COLO829 (cell line): ENCODE results near the gene TTC6.

ENCODE experiments used
- DNase-seq: peaks from one replicate; pipeline ENCODE4 v3.0.0; 2012; ENCODE audit warnings: low spot score

Gene TTC6

DNA sequence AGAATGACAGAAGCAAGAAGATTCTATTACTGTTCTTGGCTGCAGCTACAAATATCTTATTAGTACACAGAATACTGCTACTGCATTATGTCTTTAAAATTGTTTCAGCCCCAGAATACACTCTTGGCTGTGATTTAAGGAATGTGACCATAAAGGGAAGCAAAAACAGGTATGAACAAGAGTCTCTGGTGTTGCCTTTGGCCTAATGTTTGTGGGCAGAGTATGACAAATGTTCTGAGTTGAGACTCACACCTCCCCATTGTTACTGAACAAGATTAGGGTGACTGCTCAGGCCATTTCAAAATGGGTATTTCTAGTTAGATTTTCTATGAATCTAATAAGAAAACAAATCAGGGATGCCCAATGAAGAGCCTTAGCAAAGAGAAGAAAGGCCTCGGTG is 28.5 kb downstream of the TTC6 start:
- no peak for DNase-seq

DNA sequence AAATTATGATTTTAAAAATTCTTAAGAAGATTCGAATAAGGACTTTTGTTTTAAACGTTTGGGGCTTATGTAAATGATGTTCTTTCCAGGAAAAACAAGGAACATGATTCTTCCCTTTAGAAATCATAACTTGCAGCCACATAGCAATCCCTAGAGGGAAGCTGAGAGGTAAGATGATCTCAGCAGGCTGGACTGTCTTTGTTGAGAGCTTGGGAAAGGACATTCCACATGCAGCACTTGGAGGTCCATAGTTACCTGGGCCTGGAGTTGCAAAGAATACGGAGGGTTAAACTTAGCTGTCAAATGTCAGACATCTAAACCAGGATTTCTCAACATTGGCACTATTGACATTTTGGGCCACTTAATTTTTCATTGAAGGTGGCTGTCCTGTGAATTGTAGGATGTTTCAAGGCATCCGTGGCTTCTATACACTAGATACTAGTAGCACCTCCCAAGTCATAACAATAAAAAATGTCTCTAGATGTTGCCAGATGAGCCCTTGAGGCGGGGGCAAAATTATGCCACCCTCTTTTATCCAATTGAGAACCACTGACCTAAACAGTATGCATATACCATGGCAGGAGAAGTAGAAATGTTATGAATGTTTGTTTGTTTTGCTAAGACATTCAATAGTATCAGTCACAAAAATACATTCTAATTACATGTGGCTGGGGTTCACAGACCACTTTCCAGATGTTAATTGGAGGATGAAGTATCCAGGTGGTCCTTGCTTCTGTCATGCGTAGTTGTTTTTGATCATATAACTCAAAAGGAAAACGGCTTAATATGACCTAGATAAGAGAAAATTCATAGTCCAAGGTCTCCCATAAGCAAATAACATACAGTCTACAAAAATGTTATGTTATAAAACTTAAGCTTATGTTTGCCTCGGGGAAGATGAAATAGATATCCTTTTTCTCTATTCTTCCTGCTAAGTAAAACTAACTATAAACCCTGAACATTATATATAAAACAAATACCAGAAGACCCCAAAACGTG is 30.5 kb downstream of the TTC6 start:
- DNase-seq = no peak

DNA sequence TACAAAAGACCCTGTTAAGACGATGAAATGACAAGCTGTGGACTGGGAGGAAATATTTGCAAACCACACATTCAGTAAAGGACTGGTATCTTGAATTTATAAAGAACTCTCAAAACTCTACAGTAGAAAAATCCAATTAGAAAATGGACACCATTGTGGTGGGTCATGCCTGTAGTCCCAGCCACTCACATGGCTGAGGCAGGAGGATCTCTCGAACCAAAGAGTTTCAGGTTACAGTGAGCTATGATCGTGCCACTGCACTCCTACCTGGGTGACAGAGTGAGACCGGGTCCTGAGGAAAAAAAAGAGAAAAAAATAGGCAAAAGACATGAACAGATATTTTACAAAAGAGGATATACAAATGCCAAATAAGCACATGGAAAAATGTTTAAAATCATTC is 41.9 kb downstream of the TTC6 start:
- DNase-seq = no peak

DNA sequence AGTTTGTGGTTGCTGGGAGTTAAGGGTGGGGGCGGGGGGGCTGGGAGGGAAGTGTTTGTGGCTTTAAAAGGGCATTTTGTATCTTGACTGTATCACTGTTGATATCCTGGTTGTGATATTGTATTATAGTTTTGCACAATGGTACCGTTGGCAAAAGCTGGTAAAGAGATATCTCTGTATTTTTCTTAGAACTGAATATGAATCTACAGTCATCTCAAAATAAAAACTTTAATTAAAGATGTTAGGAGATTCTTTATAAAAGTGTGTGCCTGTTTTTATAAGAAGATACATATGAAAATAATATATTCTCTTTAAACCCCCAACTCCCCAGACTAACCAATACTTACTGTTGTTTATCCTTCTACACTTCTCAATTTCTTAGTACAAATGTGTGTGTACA is 43.2 kb downstream of the TTC6 start:
- no peak for DNase-seq

DNA sequence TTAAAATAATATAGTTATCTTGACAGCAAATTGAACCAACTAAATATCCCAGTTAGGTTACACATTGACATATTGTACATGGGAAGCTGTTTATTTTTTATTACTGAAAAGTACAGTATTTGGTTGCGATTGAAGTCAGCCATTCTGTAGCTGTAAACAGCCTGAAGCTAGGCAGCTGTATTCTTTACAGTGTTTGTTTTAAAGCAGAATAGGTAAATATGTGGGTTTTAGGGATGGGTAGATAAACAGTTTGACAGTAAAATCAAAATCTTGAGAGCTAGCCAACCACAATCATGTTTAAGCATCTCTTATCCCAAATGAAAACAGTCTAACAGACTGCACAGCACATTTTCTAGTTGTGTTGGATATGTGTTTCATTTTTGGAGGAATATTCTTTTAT is 45.7 kb downstream of the TTC6 start:
- no peak for DNase-seq

DNA sequence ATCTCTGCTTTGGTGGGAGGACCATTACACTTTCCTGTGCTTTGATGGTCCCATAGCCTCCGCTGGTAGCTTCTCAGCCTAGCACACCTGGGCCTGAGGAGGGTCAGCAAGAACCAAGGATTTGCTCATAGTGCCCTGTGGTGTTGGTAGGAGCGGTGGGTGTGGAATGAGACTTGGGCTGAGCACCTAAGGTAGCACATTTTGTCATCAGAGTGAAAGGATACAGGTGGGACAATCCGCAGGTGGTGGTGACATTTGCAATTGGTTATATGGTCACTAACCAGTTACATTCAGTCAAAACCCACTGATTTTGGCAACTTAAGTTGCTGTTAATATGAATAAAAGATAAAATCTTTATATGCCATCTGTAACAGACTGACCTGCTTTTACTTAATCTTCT is 46.7 kb downstream of the TTC6 start:
- no peak for DNase-seq

DNA sequence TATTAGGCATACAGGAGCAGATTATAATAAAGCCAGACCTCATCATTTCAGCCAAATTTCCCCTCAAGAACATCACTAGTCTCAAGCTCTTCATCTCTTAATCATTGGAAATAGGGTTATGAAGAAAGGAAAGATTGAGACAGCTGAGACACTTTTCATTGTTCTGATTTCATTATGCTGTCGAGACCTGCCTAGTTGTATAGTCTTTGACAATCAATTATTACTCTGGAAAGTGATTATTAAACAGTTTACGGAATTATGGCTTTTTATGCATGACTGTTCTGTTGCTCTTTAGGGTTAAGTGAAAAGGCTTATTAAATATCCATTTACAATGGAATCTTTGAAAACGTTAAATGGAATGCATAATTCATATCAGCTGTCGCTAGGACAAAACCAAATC is 48.3 kb downstream of the TTC6 start:
- DNase-seq = no peak
